HG02938 (cell line): ENCODE measurements around the gene SKAP2.

ENCODE experiments used
- ATAC-seq: cut with Tn5 transposase; IDR thresholded peaks from one replicate; pipeline ENCODE4 v1.9.1; 2021; ENCODE audit warnings: mild to moderate bottlenecking, moderate library complexity; ENCODE audit not compliant: unreplicated experiment

The SKAP2 gene

GRCh38 chr7:26645121-26645520 is 219.3 kb downstream of the SKAP2 start:
- ATAC-seq = no peak

GRCh38 chr7:26642416-26642815 is 222.0 kb downstream of the SKAP2 start:
- no peak for ATAC-seq

- no peak for ATAC-seq
Measured at GRCh38 chr7:26639695-26640094, 224.7 kb downstream of the SKAP2 start.

- ATAC-seq = no peak
Measured at GRCh38 chr7:26639111-26639510, 225.3 kb downstream of the SKAP2 start.

GRCh38 chr7:26638140-26638539 is 226.2 kb downstream of the SKAP2 start:
- ATAC-seq = no peak

- no peak for ATAC-seq
Measured at GRCh38 chr7:26637610-26638009, 226.8 kb downstream of the SKAP2 start.

- no peak for ATAC-seq
Measured at GRCh38 chr7:26636808-26637207, 227.6 kb downstream of the SKAP2 start.

- no peak for ATAC-seq
Measured at GRCh38 chr7:26633557-26633956, 230.8 kb downstream of the SKAP2 start.

- no peak for ATAC-seq
Measured at GRCh38 chr7:26631601-26632000, 232.8 kb downstream of the SKAP2 start.

GRCh38 chr7:26630941-26631580 is 233.3 kb downstream of the SKAP2 start:
- ATAC-seq = no peak

GRCh38 chr7:26630361-26630760 is 234.0 kb downstream of the SKAP2 start:
- ATAC-seq = no peak

- no peak for ATAC-seq
Measured at GRCh38 chr7:26629696-26630095, 234.7 kb downstream of the SKAP2 start.

GRCh38 chr7:26627891-26628341 is 236.5 kb downstream of the SKAP2 start:
- no peak for ATAC-seq

GRCh38 chr7:26627221-26627620 is 237.2 kb downstream of the SKAP2 start:
- no peak for ATAC-seq

GRCh38 chr7:26626687-26627086 is 237.7 kb downstream of the SKAP2 start:
- no peak for ATAC-seq

GRCh38 chr7:26626156-26626555 is 238.2 kb downstream of the SKAP2 start:
- ATAC-seq = no peak

- ATAC-seq = no peak
Measured at GRCh38 chr7:26625286-26625685, 239.1 kb downstream of the SKAP2 start.

GRCh38 chr7:26624839-26625238 is 239.6 kb downstream of the SKAP2 start:
- ATAC-seq = no peak

GRCh38 chr7:26624431-26624830 is 240.0 kb downstream of the SKAP2 start:
- ATAC-seq = no peak

- ATAC-seq = no peak
Measured at GRCh38 chr7:26620352-26620751, 244.0 kb downstream of the SKAP2 start.

- ATAC-seq = no peak
Measured at GRCh38 chr7:26619348-26619984, 244.9 kb downstream of the SKAP2 start.

- ATAC-seq = no peak
Measured at GRCh38 chr7:26618898-26619297, 245.5 kb downstream of the SKAP2 start.

GRCh38 chr7:26618449-26618848 is 245.9 kb downstream of the SKAP2 start:
- no peak for ATAC-seq
